Thyroid gland (tissue), 4 donors: Measurements from ENCODE around the gene ZNF408. TPM values are rescaled to one million over a fixed set of nuclear protein-coding genes. Genes with fewer than 3 reads are reported as not detected.
"Not testable (repeated sequence)": the region's sequence is repeated elsewhere in the genome, so short reads cannot be mapped to it uniquely, and the experiment has no call there.

Experiments used
- DNase-seq, 2 donors: peaks; one replicate each; pipeline ENCODE4 v3.0.0-alpha.2; 2019
- H3K27ac ChIP-seq, 3 donors: fragments of 200-600 bp; sonication (generic); 1 replicate in 2 of 3; 2 replicates in 1 of 3; pipeline ENCODE4 v1.5.1; 2016 to 2019; ENCODE audit warnings: mild to moderate bottlenecking in 1 of 3, moderate library complexity in 1 of 3
- H3K27me3 ChIP-seq: fragments of 200-600 bp; sonication (generic); one replicate; pipeline ENCODE4 v1.5.1; 2019
- H3K36me3 ChIP-seq, 2 donors: fragments of 200-600 bp; sonication (generic); one replicate each; pipeline ENCODE4 v1.5.1; 2016 to 2019
- H3K4me1 ChIP-seq, 2 donors: fragments of 200-600 bp; sonication (generic); one replicate each; pipeline ENCODE4 v1.5.1; 2017 to 2019
- H3K4me3 ChIP-seq, 3 donors: fragments of 200-600 bp; sonication (generic); replicated peaks in 1 of 3; 1 replicate in 2 of 3; 2 replicates in 1 of 3; pipeline ENCODE4 v1.5.1; 2016; ENCODE audit warnings: mild to moderate bottlenecking in 1 of 3
- H3K9me3 ChIP-seq: fragments of 200-600 bp; sonication (generic); one replicate; pipeline ENCODE4 v1.5.1; 2017
- POLR2A ChIP-seq, 2 donors: fragments of 450-650 bp; IDR thresholded peaks; one replicate each; pipeline ENCODE4 v1.6.1; 2017; ENCODE audit warnings: antibody characterized with exemption in 2 of 2, mild to moderate bottlenecking in 2 of 2, moderate library complexity in 1 of 2
- whole genome bisulfite sequencing, 2 donors: methylation state at CpG; one replicate each; pipeline ENCODE4 v1.1.5; 2017; 5-methylcytosine and 5-hydroxymethylcytosine counted together
- intact Hi-C: fragments of 100-400 bp; cut with DNase I; formaldehyde crosslinking; loops from one replicate; pipeline ENCODE4 v1.15.1; 2023
- total RNA-seq, 4 donors: library from RNA; depleted of rRNA; stranded (reverse); fragments of >200 nt; gene quantifications; one replicate each; pipeline ENCODE4 v1.2.3, GENCODE V29; 2016
- TF ChIP-seq, protein P1 (sequence below), 6 experiments: fragments of 200-600 bp in 3 of 6; fragments of 450-650 bp in 3 of 6; sonication (generic) in 3 of 6; IDR thresholded peaks; one replicate each; pipeline ENCODE4 v1.5.1; 2016 to 2019; ENCODE audit warnings: antibody characterized with exemption in 6 of 6, mild to moderate bottlenecking in 2 of 6, inconsistent platforms in 1 of 6, moderate library complexity in 1 of 6

ZNF408 gene
- total RNA-seq, 4 donors from 2014 or later, result 9.8 to 17.8 (median 12.5) TPM

DNA sequence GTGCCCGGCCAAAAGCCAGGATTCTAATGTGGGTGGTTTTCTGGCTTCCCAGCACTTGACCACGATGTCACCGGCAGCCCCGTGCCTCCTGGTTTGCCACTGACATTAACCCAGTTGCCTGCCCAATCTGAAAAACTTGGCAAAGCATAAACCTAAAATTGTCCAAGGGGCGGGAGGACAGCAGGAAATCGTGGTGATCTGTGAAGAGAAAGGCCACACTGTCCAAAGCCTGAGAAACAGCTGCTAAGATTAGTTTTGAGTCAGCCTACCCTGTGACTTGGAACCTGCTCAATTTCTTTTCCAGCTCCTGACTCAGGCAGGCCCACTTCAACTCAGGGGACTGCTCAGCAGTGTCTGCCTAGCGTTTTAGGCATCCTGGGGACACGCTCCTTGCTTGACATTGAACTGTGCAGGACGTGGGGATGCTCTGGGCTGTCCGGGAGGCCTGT is 10.0 kb downstream of the ZNF408 start:
- peak in 1 of 2 donors; percentile 7 for DNase-seq
- 69 to 85% methylated on average over 10 of the region's 10 CpGs for WGBS, 2 donors
- no peak for TF ChIP-seq POLR2A (IDR thresholded peaks at IDR 0.05)
- TF ChIP-seq, protein P1, sequence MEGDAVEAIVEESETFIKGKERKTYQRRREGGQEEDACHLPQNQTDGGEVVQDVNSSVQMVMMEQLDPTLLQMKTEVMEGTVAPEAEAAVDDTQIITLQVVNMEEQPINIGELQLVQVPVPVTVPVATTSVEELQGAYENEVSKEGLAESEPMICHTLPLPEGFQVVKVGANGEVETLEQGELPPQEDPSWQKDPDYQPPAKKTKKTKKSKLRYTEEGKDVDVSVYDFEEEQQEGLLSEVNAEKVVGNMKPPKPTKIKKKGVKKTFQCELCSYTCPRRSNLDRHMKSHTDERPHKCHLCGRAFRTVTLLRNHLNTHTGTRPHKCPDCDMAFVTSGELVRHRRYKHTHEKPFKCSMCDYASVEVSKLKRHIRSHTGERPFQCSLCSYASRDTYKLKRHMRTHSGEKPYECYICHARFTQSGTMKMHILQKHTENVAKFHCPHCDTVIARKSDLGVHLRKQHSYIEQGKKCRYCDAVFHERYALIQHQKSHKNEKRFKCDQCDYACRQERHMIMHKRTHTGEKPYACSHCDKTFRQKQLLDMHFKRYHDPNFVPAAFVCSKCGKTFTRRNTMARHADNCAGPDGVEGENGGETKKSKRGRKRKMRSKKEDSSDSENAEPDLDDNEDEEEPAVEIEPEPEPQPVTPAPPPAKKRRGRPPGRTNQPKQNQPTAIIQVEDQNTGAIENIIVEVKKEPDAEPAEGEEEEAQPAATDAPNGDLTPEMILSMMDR (IDR thresholded peaks at IDR 0.05), result no peak
- Histone ChIP-seq H3K4me3 (no peak overlapping the region), H3K36me3 (peaks cover 12 to 13% of the 10 kb centered on the region in 2 donors), H3K27me3 (no peaks in the 10 kb centered on the region), H3K27ac (peak overlapping the region; percentile 51 to 79 (median 73)), H3K9me3 (no peaks in the 10 kb centered on the region), H3K4me1 (no peaks in the 10 kb centered on the region)
- intact Hi-C loops, result no loop called here

DNA sequence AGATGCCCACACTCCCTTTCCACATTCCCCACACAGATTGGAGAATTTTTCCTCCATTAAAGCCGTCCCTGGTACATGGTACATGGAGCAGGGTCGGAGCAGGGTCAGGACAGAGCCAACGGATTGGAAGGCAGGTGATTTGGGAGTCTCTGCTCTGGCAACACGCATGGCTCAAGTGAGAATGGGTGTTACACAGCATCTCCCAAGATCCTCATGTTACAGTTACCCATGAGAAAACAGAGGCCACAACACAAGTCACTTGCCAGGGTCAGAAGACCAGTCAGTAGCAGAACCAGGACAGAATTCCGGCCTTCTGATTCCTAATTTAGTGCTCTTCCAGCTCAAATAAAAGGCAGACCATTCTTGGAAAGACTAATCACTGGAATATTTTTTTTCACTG is 10.5 kb downstream of the ZNF408 start:
- TF ChIP-seq, protein P1 (IDR thresholded peaks at IDR 0.05), result no peak
- TF ChIP-seq POLR2A (IDR thresholded peaks at IDR 0.05), result no peak
- no peaks in the 10 kb centered on the region for H3K9me3 ChIP-seq
- 78 to 89% methylated on average over 5 of the region's 5 CpGs for WGBS, 2 donors
- DNase-seq, result no peak
- H3K27ac ChIP-seq, result peak overlapping the region; percentile 51 to 79 (median 73)
- intact Hi-C loops, result no loop called here
- H3K4me1 ChIP-seq, result no peaks in the 10 kb centered on the region
- H3K27me3 ChIP-seq, result no peaks in the 10 kb centered on the region
- no peak overlapping the region for H3K4me3 ChIP-seq
- H3K36me3 ChIP-seq, result peaks cover 8 to 9% of the 10 kb centered on the region in 2 donors

DNA sequence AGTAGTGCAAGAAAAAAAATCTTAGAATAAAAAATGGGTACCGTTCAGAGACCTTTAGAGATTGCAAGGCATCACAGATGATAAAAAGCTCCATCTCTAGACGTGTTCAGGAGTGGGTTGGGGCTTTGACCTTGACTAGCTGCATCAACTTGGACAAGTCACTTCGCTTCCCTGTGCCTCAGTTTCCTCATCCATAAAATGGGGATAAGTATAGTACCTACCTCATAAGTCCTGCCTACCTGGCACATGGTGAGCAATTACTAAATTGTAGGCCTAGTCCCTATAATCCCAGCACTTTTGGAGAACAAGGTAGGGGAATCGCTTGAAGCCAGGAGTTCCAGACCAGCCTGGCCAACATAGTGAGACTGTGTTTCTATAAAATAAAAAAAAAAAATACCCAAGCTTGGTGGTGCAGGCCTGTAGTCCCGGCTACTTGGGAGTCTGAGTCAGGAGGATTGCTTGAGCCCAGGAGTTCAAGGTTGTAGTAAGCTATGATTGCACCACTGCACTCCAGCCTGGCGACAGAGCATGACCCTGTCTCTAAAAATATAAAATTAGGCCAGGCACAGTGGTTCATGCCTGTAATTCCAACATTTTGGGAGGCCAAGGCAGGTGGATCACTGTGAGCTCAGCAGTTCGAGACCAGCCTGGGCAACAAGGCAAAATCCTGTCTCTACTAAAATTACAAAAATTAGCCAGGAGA is 12.2 kb downstream of the ZNF408 start:
- no peaks in the 10 kb centered on the region for H3K9me3 ChIP-seq
- H3K4me3 ChIP-seq, result no peak overlapping the region
- no peaks in the 10 kb centered on the region for H3K27me3 ChIP-seq
- TF ChIP-seq, protein P1 (IDR thresholded peaks at IDR 0.05), result no peak
- TF ChIP-seq POLR2A (IDR thresholded peaks at IDR 0.05), result no peak
- H3K4me1 ChIP-seq, result no peaks in the 10 kb centered on the region
- no peak overlapping the region for H3K27ac ChIP-seq
- no peaks in the 10 kb centered on the region for H3K36me3 ChIP-seq
- WGBS, 2 donors, result 91 to 94% methylated on average over 7 of the region's 7 CpGs
- no peak for DNase-seq
- intact Hi-C loops, result no loop called here

- H3K4me1 ChIP-seq, H3K9me3 ChIP-seq, H3K27ac ChIP-seq, intact Hi-C loops, DNase-seq, H3K27me3 ChIP-seq, H3K36me3 ChIP-seq, H3K4me3 ChIP-seq: not testable (repeated sequence)
- WGBS, 2 donors, result 93 to 94% methylated on average over 2 of the region's 2 CpGs
Measured at GRCh38 chr11:46717825-46718154, 17.0 kb downstream of the ZNF408 start.

DNA sequence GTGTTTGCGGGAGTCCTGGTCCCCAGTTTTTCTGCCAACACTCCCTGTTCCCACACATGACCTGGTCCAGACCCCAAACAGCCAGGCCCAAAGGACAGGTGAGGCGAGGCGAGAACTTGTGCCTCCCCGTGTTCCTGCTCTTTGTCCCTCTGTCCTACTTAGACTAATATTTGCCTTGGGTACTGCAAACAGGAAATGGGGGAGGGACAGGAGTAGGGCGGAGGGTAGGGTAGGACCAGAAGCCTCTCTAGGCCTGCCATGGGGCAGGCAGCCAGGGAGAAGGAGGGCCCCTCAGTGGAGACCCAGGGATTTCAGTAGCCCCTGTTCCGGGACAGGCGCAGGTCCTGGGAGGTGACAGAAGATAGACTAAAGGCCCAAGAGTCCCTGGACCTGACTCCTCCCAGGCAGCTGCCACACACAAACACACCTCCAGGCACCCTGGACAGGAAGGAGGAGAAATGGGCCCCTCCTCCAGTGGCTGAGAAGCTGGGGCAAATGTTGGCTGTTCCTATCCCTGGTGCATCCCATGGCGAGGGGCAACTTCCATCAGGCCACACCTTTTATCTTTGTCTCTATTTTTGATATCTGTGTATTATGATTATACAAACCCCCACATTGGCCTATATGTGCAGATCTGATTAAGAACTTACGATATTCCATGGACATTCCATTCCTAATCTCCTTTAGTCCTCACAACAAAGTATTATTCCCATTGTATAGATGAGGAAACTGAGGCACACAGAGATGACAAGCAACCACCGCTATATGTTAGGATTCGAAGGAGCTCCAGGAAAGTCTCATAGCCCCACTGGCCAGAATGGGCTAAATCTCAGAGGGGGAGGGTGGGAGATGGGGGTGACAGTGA is 17.6 kb downstream of the ZNF408 start:
- DNase-seq, result no peak
- TF ChIP-seq, protein P1 (IDR thresholded peaks at IDR 0.05), result no peak
- no peak for TF ChIP-seq POLR2A (IDR thresholded peaks at IDR 0.05)
- H3K4me1 ChIP-seq, result peaks cover 0 to 9% of the 10 kb centered on the region in 2 donors
- no peaks in the 10 kb centered on the region for H3K27me3 ChIP-seq
- 83 to 86% methylated on average over 11 of the region's 11 CpGs for WGBS, 2 donors
- no peak overlapping the region for H3K4me3 ChIP-seq
- H3K9me3 ChIP-seq, result no peaks in the 10 kb centered on the region
- H3K36me3 ChIP-seq, result no peaks in the 10 kb centered on the region
- H3K27ac ChIP-seq, result no peak overlapping the region
- intact Hi-C loops, result no loop called here
